Spinal cord (tissue), 10 donors: ENCODE measurements around the gene MARCHF3. TPM values are rescaled to one million over a fixed set of nuclear protein-coding genes. Genes with fewer than 3 reads are reported as not detected.
"Not testable (repeated sequence)": the region's sequence is repeated elsewhere in the genome, so short reads cannot be mapped to it uniquely, and the experiment has no call there.

Experiments
- DNase-seq, 6 donors: peaks; one replicate each; pipeline versions ENCODE4 v3.0.0 to v3.0.0-alpha.2; 2013 to 2015; ENCODE audit warnings: low spot score in 6 of 6, low read depth in 4 of 6
- H3K27ac ChIP-seq: one replicate; pipeline ENCODE4 v1.5.1; 2013; ENCODE audit warnings: low read depth, low read length, control low read depth
- H3K27me3 ChIP-seq: one replicate; pipeline ENCODE4 v1.6.1; 2013; ENCODE audit warnings: low read length; ENCODE audit not compliant: control insufficient read depth, insufficient read depth
- H3K36me3 ChIP-seq: one replicate; pipeline ENCODE4 v1.6.1; 2013; ENCODE audit warnings: low read length; ENCODE audit not compliant: control insufficient read depth, insufficient read depth
- H3K4me1 ChIP-seq: one replicate; pipeline ENCODE4 v1.6.1; 2013; ENCODE audit warnings: low read length; ENCODE audit not compliant: control insufficient read depth, insufficient read depth
- H3K4me3 ChIP-seq: one replicate; pipeline ENCODE4 v1.5.1; 2013; ENCODE audit warnings: low read depth, low read length, control low read depth
- H3K9me3 ChIP-seq: one replicate; pipeline ENCODE4 v1.6.1; 2013; ENCODE audit warnings: low read length; ENCODE audit not compliant: control insufficient read depth, insufficient read depth
- WGBS: methylation state at CpG from one replicate; pipeline ENCODE4 v1.1.5; 2013; ENCODE audit warnings: missing lambda C conversion rate; ENCODE audit not compliant: insufficient coverage; 5-methylcytosine and 5-hydroxymethylcytosine counted together
- polyA plus RNA-seq, 2 donors: library from polyadenylated mRNA; unstranded; fragments of 120-200 nt; gene quantifications; one replicate each; pipeline ENCODE4 v1.2.1, GENCODE V29; 2013; ENCODE audit not compliant: insufficient read length in 2 of 2
- total RNA-seq, 2 donors: library from RNA; depleted of rRNA in 1 of 2; stranded (reverse); fragments of 120-200 nt in 1 of 2; fragments of >200 nt in 1 of 2; gene quantifications; one replicate each; pipeline versions ENCODE4 v1.2.3 to v1.2.4, GENCODE V29; 2013 to 2014
- donor health status: healthy.

MARCHF3 gene
- total and polyA plus RNA-seq, 4 donors, result 21.5 to 27.5 (median 23.8) TPM

GRCh38 chr5:126852091-126852571, 178.2 kb downstream of the MARCHF3 start:
- H3K9me3 ChIP-seq, result no peaks in the 10 kb centered on the region
- no peak overlapping the region for H3K4me3 ChIP-seq
- no peaks in the 10 kb centered on the region for H3K36me3 ChIP-seq
- peak in 1 of 6 donors; percentile 39 for DNase-seq
- H3K27me3 ChIP-seq, result no peaks in the 10 kb centered on the region
- H3K4me1 ChIP-seq, result peaks cover 36% of the 10 kb centered on the region
- H3K27ac ChIP-seq, result peak overlapping the region; percentile 47
- WGBS, result 29% methylated on average over 3 of the region's 4 CpGs

- Histone ChIP-seq H3K9me3 (no peaks in the 10 kb centered on the region), H3K4me3 (no peak overlapping the region), H3K4me1 (peaks cover 31% of the 10 kb centered on the region), H3K36me3 (no peaks in the 10 kb centered on the region), H3K27ac (peak overlapping the region; percentile 47), H3K27me3 (no peaks in the 10 kb centered on the region)
- peak in 2 of 6 donors; percentile 55 to 70 for DNase-seq
- 46% methylated on average over 10 of the region's 14 CpGs for WGBS
Measured at GRCh38 chr5:126851501-126852011, 178.8 kb downstream of the MARCHF3 start.

GRCh38 chr5:126849101-126849678, 181.2 kb downstream of the MARCHF3 start:
- Histone ChIP-seq H3K9me3 (no peaks in the 10 kb centered on the region), H3K27ac (no peak overlapping the region), H3K4me1 (peaks cover 27% of the 10 kb centered on the region), H3K27me3 (no peaks in the 10 kb centered on the region), H3K36me3 (no peaks in the 10 kb centered on the region), H3K4me3 (no peak overlapping the region)
- no peak for DNase-seq
- no CpG with 5 or more reads among the region's 3 CpGs for WGBS

GRCh38 chr5:126848253-126848652, 182.1 kb downstream of the MARCHF3 start:
- Histone ChIP-seq H3K9me3 (no peaks in the 10 kb centered on the region), H3K27ac (no peak overlapping the region), H3K4me3 (no peak overlapping the region), H3K27me3 (no peaks in the 10 kb centered on the region), H3K4me1 (peaks cover 27% of the 10 kb centered on the region), H3K36me3 (no peaks in the 10 kb centered on the region)
- DNase-seq, result no peak
- WGBS, result 43% methylated on average over 3 of the region's 8 CpGs

- no peaks in the 10 kb centered on the region for H3K27me3 ChIP-seq
- DNase-seq, result peak in 1 of 6 donors; percentile 28
- no peaks in the 10 kb centered on the region for H3K36me3 ChIP-seq
- H3K4me3 ChIP-seq, result no peak overlapping the region
- WGBS, result 31% methylated on average over 1 of the region's 3 CpGs
- no peak overlapping the region for H3K27ac ChIP-seq
- no peaks in the 10 kb centered on the region for H3K9me3 ChIP-seq
- H3K4me1 ChIP-seq, result peaks cover 23% of the 10 kb centered on the region
Measured at GRCh38 chr5:126847826-126848251, 182.5 kb downstream of the MARCHF3 start.

GRCh38 chr5:126847456-126847820, 182.9 kb downstream of the MARCHF3 start:
- H3K9me3 ChIP-seq, result no peaks in the 10 kb centered on the region
- no peaks in the 10 kb centered on the region for H3K27me3 ChIP-seq
- H3K36me3 ChIP-seq, result no peaks in the 10 kb centered on the region
- no peak overlapping the region for H3K4me3 ChIP-seq
- no CpG with 5 or more reads among the region's 4 CpGs for WGBS
- no peak for DNase-seq
- H3K27ac ChIP-seq, result no peak overlapping the region
- H3K4me1 ChIP-seq, result peaks cover 19% of the 10 kb centered on the region

- H3K27ac ChIP-seq, result peak overlapping the region; percentile 15
- DNase-seq, result peak in 2 of 6 donors; percentile 30 to 77
- no peak overlapping the region for H3K4me3 ChIP-seq
- 31% methylated on average over 1 of the region's 5 CpGs for WGBS
- peaks cover 17% of the 10 kb centered on the region for H3K4me1 ChIP-seq
- no peaks in the 10 kb centered on the region for H3K27me3 ChIP-seq
- no peaks in the 10 kb centered on the region for H3K9me3 ChIP-seq
- no peaks in the 10 kb centered on the region for H3K36me3 ChIP-seq
Measured at GRCh38 chr5:126846744-126847455, 183.5 kb downstream of the MARCHF3 start.

- H3K27ac ChIP-seq, result peak overlapping the region; percentile 15
- no peaks in the 10 kb centered on the region for H3K36me3 ChIP-seq
- H3K4me1 ChIP-seq, result peaks cover 12% of the 10 kb centered on the region
- H3K4me3 ChIP-seq, result no peak overlapping the region
- H3K27me3 ChIP-seq, result no peaks in the 10 kb centered on the region
- DNase-seq, result peak in 2 of 6 donors; percentile 67 to 68
- no peaks in the 10 kb centered on the region for H3K9me3 ChIP-seq
Measured at GRCh38 chr5:126846344-126846743, 184.0 kb downstream of the MARCHF3 start.

GRCh38 chr5:126845470-126846070, 184.8 kb downstream of the MARCHF3 start:
- H3K4me3 ChIP-seq, H3K9me3 ChIP-seq, H3K36me3 ChIP-seq, H3K27ac ChIP-seq, H3K27me3 ChIP-seq, H3K4me1 ChIP-seq: not testable (repeated sequence)
- peak in 2 of 6 donors; percentile 17 to 22 for DNase-seq
- 36% methylated on average over 5 of the region's 14 CpGs for WGBS
